Measurements from ENCODE around the gene NLRP12.

- TF ChIP-seq EZH2 (IDR thresholded peaks at IDR 0.05; ENCODE audit: borderline replicate concordance, insufficient read depth, low read depth, low read length, poor library complexity, severe bottlenecking): no peak
- TF ChIP-seq, protein P1, sequence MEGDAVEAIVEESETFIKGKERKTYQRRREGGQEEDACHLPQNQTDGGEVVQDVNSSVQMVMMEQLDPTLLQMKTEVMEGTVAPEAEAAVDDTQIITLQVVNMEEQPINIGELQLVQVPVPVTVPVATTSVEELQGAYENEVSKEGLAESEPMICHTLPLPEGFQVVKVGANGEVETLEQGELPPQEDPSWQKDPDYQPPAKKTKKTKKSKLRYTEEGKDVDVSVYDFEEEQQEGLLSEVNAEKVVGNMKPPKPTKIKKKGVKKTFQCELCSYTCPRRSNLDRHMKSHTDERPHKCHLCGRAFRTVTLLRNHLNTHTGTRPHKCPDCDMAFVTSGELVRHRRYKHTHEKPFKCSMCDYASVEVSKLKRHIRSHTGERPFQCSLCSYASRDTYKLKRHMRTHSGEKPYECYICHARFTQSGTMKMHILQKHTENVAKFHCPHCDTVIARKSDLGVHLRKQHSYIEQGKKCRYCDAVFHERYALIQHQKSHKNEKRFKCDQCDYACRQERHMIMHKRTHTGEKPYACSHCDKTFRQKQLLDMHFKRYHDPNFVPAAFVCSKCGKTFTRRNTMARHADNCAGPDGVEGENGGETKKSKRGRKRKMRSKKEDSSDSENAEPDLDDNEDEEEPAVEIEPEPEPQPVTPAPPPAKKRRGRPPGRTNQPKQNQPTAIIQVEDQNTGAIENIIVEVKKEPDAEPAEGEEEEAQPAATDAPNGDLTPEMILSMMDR (IDR thresholded peaks at IDR 0.05): no peak
Measured at GRCh38 chr19:53768401-53768800, 55.7 kb downstream of the NLRP12 start.
